GM18508 (cell line): ENCODE data around the gene NCLN.
"Not testable (repeated sequence)": the region's sequence is repeated elsewhere in the genome, so short reads cannot be mapped to it uniquely, and the experiment has no call there.

ENCODE experiments used
- ATAC-seq: cut with Tn5 transposase; IDR thresholded peaks from one replicate; pipeline ENCODE4 v1.9.1; 2021; ENCODE audit warnings: moderate number of reproducible peaks; ENCODE audit not compliant: insufficient read depth, unreplicated experiment

NCLN gene

GRCh38 chr19:3154447-3154846 lies 31.3 kb upstream of the NCLN start:
- not testable (repeated sequence) for ATAC-seq

- peak; percentile 46 for ATAC-seq
Observed at GRCh38 chr19:3154957-3155736, 30.6 kb upstream of the NCLN start.

GRCh38 chr19:3157096-3157845 lies 28.5 kb upstream of the NCLN start:
- ATAC-seq = no peak

GRCh38 chr19:3159565-3159964 lies 26.2 kb upstream of the NCLN start:
- no peak for ATAC-seq

GRCh38 chr19:3160219-3160618 lies 25.5 kb upstream of the NCLN start:
- no peak for ATAC-seq

- ATAC-seq = no peak
Observed at GRCh38 chr19:3161453-3161852, 24.3 kb upstream of the NCLN start.

GRCh38 chr19:3162418-3163229 lies 23.1 kb upstream of the NCLN start:
- ATAC-seq = no peak

GRCh38 chr19:3163230-3163886 lies 22.4 kb upstream of the NCLN start:
- no peak for ATAC-seq

GRCh38 chr19:3163943-3164342 lies 21.8 kb upstream of the NCLN start:
- ATAC-seq = no peak

- ATAC-seq = no peak
Observed at GRCh38 chr19:3167533-3168272, 18.0 kb upstream of the NCLN start.

- ATAC-seq = no peak
Observed at GRCh38 chr19:3171894-3172672, 13.6 kb upstream of the NCLN start.

- not testable (repeated sequence) for ATAC-seq
Observed at GRCh38 chr19:3172673-3173000, 13.1 kb upstream of the NCLN start.

GRCh38 chr19:3175781-3176714 lies 9.7 kb upstream of the NCLN start:
- no peak for ATAC-seq

GRCh38 chr19:3176715-3177501 lies 8.8 kb upstream of the NCLN start:
- ATAC-seq = no peak

GRCh38 chr19:3178377-3178972 lies 7.3 kb upstream of the NCLN start, which contains the start of gene S1PR4:
TSS of gene S1PR4 (plus strand) at chr19:3178769. CDS start at chr19:3178793, 24 bp downstream.
- no peak for ATAC-seq

GRCh38 chr19:3178973-3179738 lies 6.6 kb upstream of the NCLN start:
- ATAC-seq = no peak
